Epithelial cell of prostate (primary cell): ENCODE results near the gene SEMA3B.

ENCODE experiments used
- DNase-seq: peaks from one replicate; pipeline ENCODE4 v3.0.0-alpha.2; 2011; ENCODE audit warnings: low read depth, low spot score
- H3K27ac ChIP-seq: fragments of 450-650 bp; 2 replicates; pipeline ENCODE4 v1.5.1; 2017; ENCODE audit warnings: mild to moderate bottlenecking

Gene SEMA3B

DNA sequence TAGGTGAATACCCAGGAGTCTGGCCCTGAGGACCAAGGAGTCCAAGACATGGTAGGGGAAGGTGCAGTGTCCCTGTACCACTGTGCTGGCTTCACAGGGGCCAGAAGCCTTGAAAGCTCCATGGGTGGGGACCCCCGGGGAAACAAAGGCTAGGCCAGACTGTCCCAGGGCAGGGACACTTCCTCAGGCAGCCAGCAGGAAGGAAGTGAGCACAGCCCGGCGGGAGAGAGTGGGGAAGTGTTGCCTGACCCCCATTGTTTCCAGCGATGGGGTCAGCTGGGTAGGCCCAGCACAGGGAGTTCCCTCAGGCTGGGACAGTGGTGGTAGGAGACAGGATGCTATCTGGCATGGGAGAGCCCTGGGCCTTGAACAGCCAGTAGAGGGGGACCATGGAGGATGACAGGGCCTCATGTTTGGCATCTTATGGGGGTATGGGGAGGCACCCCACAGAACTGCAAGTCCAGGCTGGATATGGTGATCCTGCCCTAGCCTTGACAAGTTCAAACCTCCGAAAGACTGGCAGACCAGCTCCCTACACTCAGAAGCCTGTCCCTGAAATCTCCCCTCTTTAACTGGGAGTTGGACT lies 54.8 kb downstream of the SEMA3B start:
- no peak for DNase-seq
- no peak overlapping the region for H3K27ac ChIP-seq

DNA sequence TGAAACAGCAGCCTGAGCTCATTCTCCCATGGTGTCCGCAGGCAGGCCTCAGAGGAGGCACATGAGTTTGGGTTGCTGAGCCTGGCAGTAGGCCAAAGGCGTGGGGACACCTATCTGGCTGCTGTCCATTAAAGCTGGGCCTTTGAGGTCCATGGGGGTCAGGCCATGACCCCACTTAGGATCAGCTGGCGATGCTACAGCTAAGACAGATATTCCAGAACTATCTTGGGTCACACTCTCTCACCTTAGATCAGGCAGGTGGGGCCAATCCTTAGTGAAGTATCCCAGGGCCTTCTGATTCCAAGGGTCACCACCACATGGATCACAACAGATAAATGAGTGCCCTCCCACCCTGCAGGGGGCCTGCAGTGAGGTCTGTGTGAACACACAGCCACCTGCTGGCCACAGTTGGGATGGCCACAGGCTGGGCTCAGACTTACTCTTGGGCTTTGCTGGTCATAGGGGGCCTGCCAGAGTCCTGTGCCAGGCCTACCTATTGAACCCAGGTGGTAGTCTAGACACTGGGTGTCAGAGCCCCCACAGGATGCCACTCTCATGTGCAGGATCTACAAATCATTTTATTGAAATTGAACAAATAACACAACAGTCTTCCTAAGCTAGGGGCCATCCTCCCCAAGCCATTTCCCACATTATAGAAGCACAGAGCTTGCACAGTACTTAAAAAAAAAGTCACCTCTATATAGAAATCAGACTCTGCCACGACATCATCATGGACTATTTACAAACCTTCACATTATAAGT lies 55.6 kb downstream of the SEMA3B start:
- no peak for DNase-seq
- H3K27ac ChIP-seq: no peak overlapping the region

DNA sequence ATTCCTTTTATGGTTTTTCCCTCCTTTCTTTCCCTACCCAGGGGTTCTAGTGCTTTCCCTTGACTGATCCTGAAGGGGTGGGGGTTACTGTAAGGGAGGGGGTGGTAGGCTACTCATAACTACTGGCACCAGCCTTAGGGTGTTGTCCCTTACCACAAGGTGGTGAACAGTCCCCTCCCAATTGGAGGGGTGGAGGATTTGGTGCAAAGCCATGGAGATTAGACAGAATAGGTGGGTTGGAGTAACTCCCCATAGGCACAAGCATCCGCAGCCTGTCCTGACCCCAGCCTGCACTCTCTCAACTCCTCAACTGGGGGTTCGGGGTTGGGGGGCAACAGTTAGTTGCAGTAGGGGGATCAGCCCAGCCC lies 56.1 kb downstream of the SEMA3B start:
- DNase-seq: no peak
- no peak overlapping the region for H3K27ac ChIP-seq

DNA sequence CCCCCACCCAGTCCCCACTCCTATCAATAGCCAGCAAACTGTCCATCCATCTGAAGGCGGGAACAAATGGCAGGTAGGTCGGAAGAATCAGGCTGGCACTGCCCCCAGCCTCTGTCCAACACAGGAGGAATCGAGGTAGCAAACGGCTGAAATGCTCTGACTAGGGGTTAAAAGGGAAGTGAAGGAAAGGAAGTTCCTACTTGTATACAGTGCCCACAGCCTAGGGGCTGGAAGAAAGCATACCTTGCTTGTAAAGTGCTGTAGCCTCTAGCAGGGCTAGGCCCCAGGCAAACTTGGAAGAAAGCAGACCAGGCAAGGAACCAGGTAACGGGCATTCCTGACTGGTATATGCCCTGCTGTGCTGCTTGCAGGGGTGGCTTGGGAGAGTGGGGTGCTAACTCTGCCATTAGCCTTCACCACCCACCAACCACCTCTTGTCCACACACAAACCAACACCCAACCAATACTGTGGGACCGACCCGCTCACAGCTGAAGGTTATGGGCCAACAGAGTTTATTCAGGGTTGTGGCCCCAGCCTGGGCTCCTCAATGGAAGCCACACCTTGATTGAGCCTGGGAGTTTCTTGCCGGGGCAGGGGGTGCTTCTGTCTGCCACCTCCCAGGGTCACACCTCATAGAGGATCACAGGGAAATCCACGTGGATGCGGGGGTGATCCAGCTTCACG lies 56.7 kb downstream of the SEMA3B start:
- no peak for DNase-seq
- H3K27ac ChIP-seq: no peak overlapping the region

- DNase-seq: no peak
- H3K27ac ChIP-seq: no peak overlapping the region
Measured at GRCh38 chr3:50326182-50326541, 57.2 kb downstream of the SEMA3B start.

DNA sequence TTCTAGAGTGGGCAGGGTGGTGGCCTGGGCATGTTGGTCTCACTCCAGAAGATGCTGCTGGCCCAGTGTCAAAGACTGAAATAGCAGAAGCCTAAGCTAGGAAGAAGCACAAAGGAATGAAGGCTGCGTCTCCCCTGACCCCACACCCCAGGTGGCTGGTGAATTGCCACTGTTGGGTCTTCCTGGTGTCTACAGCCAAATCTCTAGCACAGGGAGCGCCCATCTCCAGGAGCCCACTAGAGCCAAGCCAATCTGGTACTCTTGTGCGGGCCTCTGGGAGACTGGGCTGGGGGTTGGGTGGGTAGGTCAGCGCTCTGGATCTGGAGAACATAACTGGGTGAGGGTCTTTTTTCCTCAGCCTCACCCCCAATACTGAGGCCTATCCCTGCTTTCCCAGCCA lies 58.2 kb downstream of the SEMA3B start:
- no peak overlapping the region for H3K27ac ChIP-seq
- DNase-seq: no peak
